Suprapubic skin (tissue), 4 donors: ENCODE data around the gene SETD9. TPM values are rescaled to one million over a fixed set of nuclear protein-coding genes. Genes with fewer than 3 reads are reported as not detected.

Experiments used
- DNase-seq, 2 donors: peaks; one replicate each; pipeline ENCODE4 v3.0.0-alpha.2; 2019; ENCODE audit warnings: low spot score in 2 of 2
- H3K27ac ChIP-seq: fragments of 200-600 bp; sonication (generic); one replicate; pipeline ENCODE4 v1.5.1; 2019
- H3K27me3 ChIP-seq: fragments of 200-600 bp; sonication (generic); one replicate; pipeline ENCODE4 v1.5.1; 2019
- H3K36me3 ChIP-seq: fragments of 200-600 bp; sonication (generic); one replicate; pipeline ENCODE4 v1.5.1; 2019
- H3K4me1 ChIP-seq: fragments of 200-600 bp; sonication (generic); one replicate; pipeline ENCODE4 v1.5.1; 2019
- H3K4me3 ChIP-seq: fragments of 200-600 bp; sonication (generic); one replicate; pipeline ENCODE4 v1.5.1; 2019; ENCODE audit warnings: mild to moderate bottlenecking
- H3K9me3 ChIP-seq: fragments of 200-600 bp; sonication (generic); one replicate; pipeline ENCODE4 v1.5.1; 2019
- EP300 ChIP-seq: sonication (generic); formaldehyde crosslinking; IDR thresholded peaks from one replicate; pipeline ENCODE4 v1.6.1; 2017; ENCODE audit warnings: antibody characterized with exemption
- POLR2A ChIP-seq, 2 donors: fragments of 450-650 bp; IDR thresholded peaks; one replicate each; pipeline ENCODE4 v1.6.1; 2017; ENCODE audit warnings: antibody characterized with exemption in 2 of 2, mild to moderate bottlenecking in 2 of 2, moderate library complexity in 2 of 2
- POLR2AphosphoS5 ChIP-seq, 3 donors: sonication (generic); formaldehyde crosslinking; IDR thresholded peaks; one replicate each; pipeline ENCODE4 v1.6.1; 2017; ENCODE audit warnings: antibody characterized with exemption in 3 of 3
- WGBS: methylation state at CpG from one replicate; pipeline ENCODE4 v1.1.5; 2018; 5-methylcytosine and 5-hydroxymethylcytosine counted together
- total RNA-seq, 4 donors: library from RNA; depleted of rRNA; stranded (reverse); fragments of >200 nt; gene quantifications; one replicate each; pipeline ENCODE4 v1.1.0, GENCODE V29; 2016
- TF ChIP-seq, protein P1 (sequence below), 2 donors: fragments of 200-600 bp in 1 of 2; fragments of 450-650 bp in 1 of 2; sonication (generic) in 1 of 2; IDR thresholded peaks; one replicate each; pipeline ENCODE4 v1.5.1; 2016 to 2019; ENCODE audit warnings: antibody characterized with exemption in 2 of 2, mild to moderate bottlenecking in 1 of 2, moderate library complexity in 1 of 2

SETD9 gene
- total RNA-seq, 4 donors from 2014 or later, result 6.3 to 14.4 (median 8.7) TPM

GRCh38 chr5:56914678-56915077 lies 5.3 kb downstream of the SETD9 start:
- TF ChIP-seq, protein P1, sequence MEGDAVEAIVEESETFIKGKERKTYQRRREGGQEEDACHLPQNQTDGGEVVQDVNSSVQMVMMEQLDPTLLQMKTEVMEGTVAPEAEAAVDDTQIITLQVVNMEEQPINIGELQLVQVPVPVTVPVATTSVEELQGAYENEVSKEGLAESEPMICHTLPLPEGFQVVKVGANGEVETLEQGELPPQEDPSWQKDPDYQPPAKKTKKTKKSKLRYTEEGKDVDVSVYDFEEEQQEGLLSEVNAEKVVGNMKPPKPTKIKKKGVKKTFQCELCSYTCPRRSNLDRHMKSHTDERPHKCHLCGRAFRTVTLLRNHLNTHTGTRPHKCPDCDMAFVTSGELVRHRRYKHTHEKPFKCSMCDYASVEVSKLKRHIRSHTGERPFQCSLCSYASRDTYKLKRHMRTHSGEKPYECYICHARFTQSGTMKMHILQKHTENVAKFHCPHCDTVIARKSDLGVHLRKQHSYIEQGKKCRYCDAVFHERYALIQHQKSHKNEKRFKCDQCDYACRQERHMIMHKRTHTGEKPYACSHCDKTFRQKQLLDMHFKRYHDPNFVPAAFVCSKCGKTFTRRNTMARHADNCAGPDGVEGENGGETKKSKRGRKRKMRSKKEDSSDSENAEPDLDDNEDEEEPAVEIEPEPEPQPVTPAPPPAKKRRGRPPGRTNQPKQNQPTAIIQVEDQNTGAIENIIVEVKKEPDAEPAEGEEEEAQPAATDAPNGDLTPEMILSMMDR (IDR thresholded peaks at IDR 0.05), result no peak
- no peak for TF ChIP-seq POLR2A (IDR thresholded peaks at IDR 0.05)
- TF ChIP-seq POLR2AphosphoS5 (IDR thresholded peaks at IDR 0.05), result no peak
- no peak for TF ChIP-seq EP300
- WGBS, result 79% methylated on average over 2 of the region's 2 CpGs
- Histone ChIP-seq H3K9me3 (no peaks in the 10 kb centered on the region), H3K4me3 (no peak overlapping the region), H3K36me3 (no peaks in the 10 kb centered on the region), H3K27me3 (no peaks in the 10 kb centered on the region), H3K27ac (no peak overlapping the region), H3K4me1 (peaks cover 7% of the 10 kb centered on the region)
- DNase-seq, result no peak

DNA sequence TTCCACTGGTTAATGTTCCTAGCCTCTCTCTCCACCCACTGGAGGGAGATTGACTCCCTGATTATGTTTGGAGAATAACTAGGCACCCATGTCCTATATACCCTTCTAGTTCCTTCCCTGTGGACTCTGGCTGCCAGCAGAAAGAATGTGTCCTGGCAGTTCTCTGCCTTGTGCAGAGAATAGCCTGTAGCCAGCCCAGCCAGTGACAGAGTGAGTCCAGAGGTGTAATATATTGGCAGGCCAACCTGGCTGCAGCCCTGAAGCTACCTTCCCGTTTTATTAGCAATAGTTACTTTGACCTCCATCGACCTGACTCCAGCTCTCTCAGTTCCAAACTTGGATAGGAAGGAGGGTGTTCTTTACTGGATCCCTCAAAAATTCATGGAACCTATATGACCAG lies 8.1 kb downstream of the SETD9 start:
- Histone ChIP-seq H3K4me3 (no peak overlapping the region), H3K27me3 (no peaks in the 10 kb centered on the region), H3K4me1 (no peaks in the 10 kb centered on the region), H3K36me3 (peaks cover 9% of the 10 kb centered on the region), H3K27ac (no peak overlapping the region), H3K9me3 (no peaks in the 10 kb centered on the region)
- TF ChIP-seq EP300 (no peak), POLR2AphosphoS5 (IDR thresholded peaks at IDR 0.05) (no peak), POLR2A (IDR thresholded peaks at IDR 0.05) (no peak)
- TF ChIP-seq, protein P1 (IDR thresholded peaks at IDR 0.05), result no peak
- DNase-seq, result no peak
- WGBS, result 52% methylated on average over 2 of the region's 2 CpGs

- H3K27me3 ChIP-seq, result no peaks in the 10 kb centered on the region
- no peak overlapping the region for H3K27ac ChIP-seq
- TF ChIP-seq EP300 (no peak), POLR2AphosphoS5 (IDR thresholded peaks at IDR 0.05) (no peak), POLR2A (IDR thresholded peaks at IDR 0.05) (no peak)
- TF ChIP-seq, protein P1 (IDR thresholded peaks at IDR 0.05), result no peak
- no peak for DNase-seq
- no peak overlapping the region for H3K4me3 ChIP-seq
- no peaks in the 10 kb centered on the region for H3K4me1 ChIP-seq
- 81% methylated on average over 2 of the region's 2 CpGs for WGBS
- peaks cover 14% of the 10 kb centered on the region for H3K36me3 ChIP-seq
- H3K9me3 ChIP-seq, result no peaks in the 10 kb centered on the region
Observed at GRCh38 chr5:56918054-56918453, 8.7 kb downstream of the SETD9 start.

DNA sequence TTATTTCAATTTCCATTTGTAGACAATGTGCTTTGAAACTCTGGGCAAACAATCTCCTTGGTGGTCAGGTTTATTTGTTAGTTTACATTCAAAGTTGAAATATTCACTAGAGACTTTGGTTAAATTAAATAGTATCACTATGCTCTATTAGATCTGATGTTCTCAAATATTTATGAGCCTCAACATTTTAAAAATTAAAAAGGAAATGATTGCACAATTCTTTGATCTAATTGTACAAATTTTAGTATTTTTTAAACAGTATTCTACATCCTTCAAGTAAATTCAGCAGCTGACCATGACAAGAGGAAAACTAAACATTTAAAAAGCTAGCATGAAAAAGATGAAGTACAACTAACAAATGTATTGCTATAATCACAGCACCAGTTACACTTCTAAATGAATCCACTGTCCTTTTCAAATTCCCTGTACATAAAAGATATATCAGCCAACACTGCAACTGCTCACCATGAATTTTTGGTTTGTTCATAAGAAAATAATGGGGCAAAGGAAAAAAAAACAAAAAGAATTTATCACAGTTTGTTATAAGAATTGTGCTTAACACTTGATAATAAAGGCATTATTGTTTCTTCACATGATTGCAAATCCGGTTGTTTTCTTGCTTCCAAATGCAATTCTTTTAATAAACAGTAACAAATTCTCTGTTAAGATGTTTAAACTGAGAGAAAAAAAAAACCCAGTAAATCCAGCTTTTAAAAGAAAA lies 10.7 kb downstream of the SETD9 start:
- DNase-seq, result no peak
- Histone ChIP-seq H3K27me3 (no peaks in the 10 kb centered on the region), H3K4me3 (no peak overlapping the region), H3K36me3 (peaks cover 25% of the 10 kb centered on the region), H3K9me3 (no peaks in the 10 kb centered on the region), H3K27ac (no peak overlapping the region), H3K4me1 (no peaks in the 10 kb centered on the region)
- TF ChIP-seq POLR2A (IDR thresholded peaks at IDR 0.05) (no peak), POLR2AphosphoS5 (IDR thresholded peaks at IDR 0.05) (no peak), EP300 (no peak)
- TF ChIP-seq, protein P1 (IDR thresholded peaks at IDR 0.05), result no peak
- 75% methylated on average over 1 of the region's 1 CpG for WGBS

GRCh38 chr5:56922922-56923321 lies 13.5 kb downstream of the SETD9 start:
- peaks cover 53% of the 10 kb centered on the region for H3K36me3 ChIP-seq
- no peak for TF ChIP-seq POLR2AphosphoS5 (IDR thresholded peaks at IDR 0.05)
- no peak for TF ChIP-seq EP300
- 91% methylated on average over 6 of the region's 6 CpGs for WGBS
- no peaks in the 10 kb centered on the region for H3K9me3 ChIP-seq
- H3K27me3 ChIP-seq, result no peaks in the 10 kb centered on the region
- H3K27ac ChIP-seq, result no peak overlapping the region
- DNase-seq, result no peak
- no peaks in the 10 kb centered on the region for H3K4me1 ChIP-seq
- no peak overlapping the region for H3K4me3 ChIP-seq
